Gastrocnemius medialis (tissue), 4 donors: ENCODE results near the gene NFX1. TPM values are rescaled to one million over a fixed set of nuclear protein-coding genes. Genes with fewer than 3 reads are reported as not detected.

Experiments used
- ATAC-seq, 2 donors: fragments of 150-250 bp; one replicate each; pipeline ENCODE4 v1.9.1; 2016
- DNase-seq, 2 donors: peaks; one replicate each; pipeline ENCODE4 v3.0.0-alpha.2; 2019
- H3K27ac ChIP-seq, 4 donors: fragments of 200-600 bp; sonication (generic); 1 replicate in 1 of 4; 2 replicates in 3 of 4; pipeline ENCODE4 v1.5.1; 2016 to 2018; ENCODE audit warnings: mild to moderate bottlenecking in 2 of 4, moderate library complexity in 1 of 4
- H3K27me3 ChIP-seq, 3 donors: fragments of 200-600 bp; sonication (generic) in 2 of 3; 1 replicate in 1 of 3; 2 replicates in 2 of 3; pipeline versions ENCODE4 v1.5.1 to v1.6.0; 2016 to 2019; ENCODE audit warnings: mild to moderate bottlenecking in 1 of 3, moderate library complexity in 1 of 3
- H3K36me3 ChIP-seq, 2 donors: fragments of 200-600 bp; sonication (generic) in 1 of 2; one replicate each; pipeline ENCODE4 v1.5.1; 2017 to 2018
- H3K4me1 ChIP-seq, 2 donors: fragments of 200-600 bp; sonication (generic) in 1 of 2; one replicate each; pipeline ENCODE4 v1.5.1; 2016 to 2017; ENCODE audit warnings: mild to moderate bottlenecking in 2 of 2
- H3K4me3 ChIP-seq, 4 donors: fragments of 200-600 bp; sonication (generic) in 3 of 4; 1 replicate in 1 of 4; 2 replicates in 3 of 4; pipeline ENCODE4 v1.5.1; 2016 to 2019; ENCODE audit warnings: mild to moderate bottlenecking in 2 of 4
- H3K9me3 ChIP-seq, 3 donors: fragments of 200-600 bp; sonication (generic) in 2 of 3; 1 replicate in 1 of 3; 2 replicates in 2 of 3; pipeline ENCODE4 v1.5.1; 2016 to 2019
- CTCF ChIP-seq, 5 experiments: fragments of 450-650 bp in 3 of 5; fragments of 200-600 bp in 2 of 5; sonication (generic) in 2 of 5; IDR thresholded peaks in 4 of 5; conservative IDR thresholded peaks in 1 of 5; 1 replicate in 4 of 5; 2 replicates in 1 of 5; pipeline ENCODE4 v1.5.1; 2016 to 2019; ENCODE audit warnings: antibody characterized with exemption in 5 of 5, mild to moderate bottlenecking in 3 of 5, moderate library complexity in 3 of 5
- POLR2A ChIP-seq, 2 donors: fragments of 450-650 bp; IDR thresholded peaks; one replicate each; pipeline ENCODE4 v1.6.1; 2017; ENCODE audit warnings: antibody characterized with exemption in 2 of 2, mild to moderate bottlenecking in 2 of 2, moderate library complexity in 2 of 2
- in situ Hi-C, 4 donors: fragments of 200-750 bp; cut with MboI; loops; one replicate each; pipeline versions ENCODE4 v1.15.0 to v1.8.0; 2017; ENCODE audit warnings: low sequenced_read_pairs in 4 of 4
- intact Hi-C: fragments of 100-400 bp; cut with DNase I; formaldehyde crosslinking; loops from one replicate; pipeline ENCODE4 v1.15.1; 2023; ENCODE audit warnings: low total_unique reads
- total RNA-seq, 4 donors: library from RNA; depleted of rRNA; stranded (reverse); fragments of >200 nt; gene quantifications; one replicate each; pipeline versions ENCODE4 v1.1.0 to v1.2.3, GENCODE V29; 2016

NFX1 gene
- total RNA-seq, 4 donors from 2014 or later: 29.8 to 52.0 (median 40.6) TPM

- peaks cover 15 to 27% of the 10 kb centered on the region in 2 donors for H3K4me1 ChIP-seq
- H3K27me3 ChIP-seq: no peaks in the 10 kb centered on the region
- peak overlapping the region in 2 of 4 donors; percentile 74 to 82 for H3K27ac ChIP-seq
- no peak overlapping the region for H3K4me3 ChIP-seq
- no peaks in the 10 kb centered on the region for H3K9me3 ChIP-seq
- no peak for DNase-seq
- TF ChIP-seq CTCF (IDR thresholded peaks at IDR 0.05 in 4 of 5, conservative IDR thresholded peaks at IDR 0.05 in 1 of 5): no peak
- intact Hi-C loops (no loop called here), in situ Hi-C loops (no loop called here)
- no peak for ATAC-seq
- H3K36me3 ChIP-seq: peaks cover 5 to 89% of the 10 kb centered on the region in 2 donors
These were observed 34.1 kb upstream of the NFX1 start for GRCh38 chr9:33256236-33256635.

DNA sequence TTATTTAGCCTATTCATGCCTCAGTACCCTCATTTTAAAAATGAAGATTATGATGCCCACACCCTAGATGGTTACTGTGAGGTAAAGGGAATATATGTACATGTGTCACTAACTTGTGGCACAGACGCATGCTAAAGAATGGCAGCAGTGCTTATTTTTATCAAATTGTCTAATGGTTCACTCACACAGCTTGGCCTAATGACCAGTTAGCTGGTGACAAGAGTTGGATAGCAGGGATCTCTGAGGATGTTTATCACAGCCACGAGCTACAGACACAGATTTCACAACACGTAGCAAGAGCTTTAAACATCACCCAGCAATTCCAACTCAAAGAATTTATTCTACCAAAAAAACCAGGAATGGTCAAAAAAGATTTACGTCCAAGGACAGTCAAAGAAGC is 33.0 kb upstream of the NFX1 start:
- DNase-seq: peak in 1 of 2 donors; percentile 33
- ATAC-seq: peak; percentile 74 to 84
- intact Hi-C loops (no loop called here), in situ Hi-C loops (no loop called here)
- Histone ChIP-seq H3K9me3 (no peaks in the 10 kb centered on the region), H3K36me3 (peaks cover 5 to 96% of the 10 kb centered on the region in 2 donors), H3K4me3 (no peak overlapping the region), H3K27ac (peak overlapping the region; percentile 59 to 82 (median 70)), H3K27me3 (no peaks in the 10 kb centered on the region), H3K4me1 (peaks cover 15 to 29% of the 10 kb centered on the region in 2 donors)
- TF ChIP-seq POLR2A (IDR thresholded peaks at IDR 0.05): no peak
- no peak for TF ChIP-seq CTCF (IDR thresholded peaks at IDR 0.05 in 4 of 5, conservative IDR thresholded peaks at IDR 0.05 in 1 of 5)

- no peak for TF ChIP-seq CTCF (IDR thresholded peaks at IDR 0.05 in 4 of 5, conservative IDR thresholded peaks at IDR 0.05 in 1 of 5)
- no peak for TF ChIP-seq POLR2A (IDR thresholded peaks at IDR 0.05)
- H3K27ac ChIP-seq: peak overlapping the region in 3 of 4 donors; percentile 65 to 82 (median 74)
- ATAC-seq: no peak
- no peak overlapping the region for H3K4me3 ChIP-seq
- peaks cover 3 to 67% of the 10 kb centered on the region in 2 donors for H3K36me3 ChIP-seq
- no peak for DNase-seq
- H3K9me3 ChIP-seq: no peaks in the 10 kb centered on the region
- peaks cover 24 to 42% of the 10 kb centered on the region in 2 donors for H3K4me1 ChIP-seq
- no peaks in the 10 kb centered on the region for H3K27me3 ChIP-seq
- in situ Hi-C loops: no loop called here
- intact Hi-C loops: no loop called here
These were observed 29.9 kb upstream of the NFX1 start for GRCh38 chr9:33260372-33260771.

GRCh38 chr9:33263131-33264002 is 26.9 kb upstream of the NFX1 start:
- peak in 1 of 2 donors; percentile 39 for DNase-seq
- peak overlapping the region; percentile 96 to 100 (median 98) for H3K27ac ChIP-seq

More at GRCh38 chr9:33263131-33264002, 26.9 kb upstream of the NFX1 start:
- Histone ChIP-seq H3K4me3 (peak overlapping the region; percentile 86 to 100 (median 90)), H3K27me3 (no peaks in the 10 kb centered on the region), H3K4me1 (peaks cover 20 to 31% of the 10 kb centered on the region in 2 donors), H3K9me3 (no peaks in the 10 kb centered on the region), H3K36me3 (peaks cover 0 to 51% of the 10 kb centered on the region in 2 donors)
- TF ChIP-seq POLR2A (IDR thresholded peaks at IDR 0.05) (peak in 1 of 2 donors; percentile 17), CTCF (IDR thresholded peaks at IDR 0.05 in 4 of 5, conservative IDR thresholded peaks at IDR 0.05 in 1 of 5) (no peak)
- intact Hi-C loops (no loop called here), in situ Hi-C loops (no loop called here)
- ATAC-seq: peak; percentile 21 to 34
